Memory B cell (primary cell): ENCODE results near the gene OR10G7.

Experiments
- ATAC-seq: fragments of 150-1000 bp; cut with Tn5 transposase; 2 replicates; pipeline ENCODE4 v1.10.0; 2021; ENCODE audit warnings: low read depth, mild to moderate bottlenecking, moderate library complexity
- DNase-seq, 2 donors: peaks; one replicate each; pipeline ENCODE4 v3.0.0; 2022; ENCODE audit warnings: low spot score in 2 of 2
- H3K27ac Mint-ChIP-seq: one replicate; pipeline ENCODE4 v1.8.0; 2022; ENCODE audit warnings: mild to moderate bottlenecking, moderate library complexity, mixed read lengths
- H3K27me3 Mint-ChIP-seq: one replicate; pipeline ENCODE4 v1.8.0; 2022; ENCODE audit warnings: mixed read lengths
- H3K36me3 Mint-ChIP-seq: one replicate; pipeline ENCODE4 v1.8.0; 2022; ENCODE audit warnings: mild to moderate bottlenecking, mixed read lengths
- H3K4me1 Mint-ChIP-seq: one replicate; pipeline ENCODE4 v1.8.0; 2022; ENCODE audit warnings: mixed read lengths
- H3K4me3 Mint-ChIP-seq: one replicate; pipeline ENCODE4 v1.8.0; 2022; ENCODE audit warnings: mild to moderate bottlenecking, moderate library complexity, mixed read lengths
- H3K9me3 Mint-ChIP-seq: one replicate; pipeline ENCODE4 v1.8.0; 2022; ENCODE audit warnings: mixed read lengths

The OR10G7 gene

GRCh38 chr11:124041254-124041653 is at the start of gene OR10G7:
Gene OR10G7, minus strand, starts transcription at chr11:124041325. Its CDS starts 2,324 bp downstream, at chr11:124039001.
- DNase-seq (no peak), ATAC-seq (no peak)
- Mint-ChIP-seq H3K27ac (no peak within 1 kb of the TSS), H3K27me3 (peaks cover 2% of the 10 kb centered on the region), H3K4me3 (no peak within 1 kb of the TSS), H3K9me3 (no peaks in the 10 kb centered on the region), H3K36me3 (no peaks in the 10 kb centered on the region), H3K4me1 (no peaks in the 10 kb centered on the region)

- no peaks in the 10 kb centered on the region for H3K36me3 Mint-ChIP-seq
- no peak overlapping the region for H3K27ac Mint-ChIP-seq
- ATAC-seq (no peak), DNase-seq (no peak)
- no peak overlapping the region for H3K4me3 Mint-ChIP-seq
- peaks cover 7% of the 10 kb centered on the region for H3K27me3 Mint-ChIP-seq
- H3K4me1 Mint-ChIP-seq, result no peaks in the 10 kb centered on the region
- H3K9me3 Mint-ChIP-seq, result no peaks in the 10 kb centered on the region
These were observed 45.1 kb upstream of the OR10G7 start for GRCh38 chr11:124085997-124086846.

GRCh38 chr11:124085583-124085982 is 44.5 kb upstream of the OR10G7 start:
- peaks cover 8% of the 10 kb centered on the region for H3K27me3 Mint-ChIP-seq
- no peak for DNase-seq
- ATAC-seq, result no peak
- no peaks in the 10 kb centered on the region for H3K9me3 Mint-ChIP-seq
- H3K4me3 Mint-ChIP-seq, result no peak overlapping the region
- no peaks in the 10 kb centered on the region for H3K36me3 Mint-ChIP-seq
- H3K27ac Mint-ChIP-seq, result no peak overlapping the region
- no peaks in the 10 kb centered on the region for H3K4me1 Mint-ChIP-seq

GRCh38 chr11:124082371-124082770 is 41.2 kb upstream of the OR10G7 start:
- H3K36me3 Mint-ChIP-seq, result no peaks in the 10 kb centered on the region
- H3K9me3 Mint-ChIP-seq, result no peaks in the 10 kb centered on the region
- no peaks in the 10 kb centered on the region for H3K4me1 Mint-ChIP-seq
- H3K4me3 Mint-ChIP-seq, result no peak overlapping the region
- DNase-seq, result no peak
- peaks cover 8% of the 10 kb centered on the region for H3K27me3 Mint-ChIP-seq
- ATAC-seq, result no peak
- no peak overlapping the region for H3K27ac Mint-ChIP-seq

- Mint-ChIP-seq H3K27ac (no peak overlapping the region), H3K4me1 (no peaks in the 10 kb centered on the region), H3K36me3 (no peaks in the 10 kb centered on the region), H3K9me3 (no peaks in the 10 kb centered on the region), H3K27me3 (peaks cover 9% of the 10 kb centered on the region), H3K4me3 (no peak overlapping the region)
- no peak for ATAC-seq
- no peak for DNase-seq
These were observed 40.4 kb upstream of the OR10G7 start for GRCh38 chr11:124081483-124081882.

- H3K4me3 Mint-ChIP-seq, result no peak overlapping the region
- no peaks in the 10 kb centered on the region for H3K36me3 Mint-ChIP-seq
- H3K4me1 Mint-ChIP-seq, result peaks cover 4% of the 10 kb centered on the region
- DNase-seq (no peak), ATAC-seq (no peak)
- H3K9me3 Mint-ChIP-seq, result no peaks in the 10 kb centered on the region
- peaks cover 13% of the 10 kb centered on the region for H3K27me3 Mint-ChIP-seq
- no peak overlapping the region for H3K27ac Mint-ChIP-seq
These were observed 39.3 kb upstream of the OR10G7 start for GRCh38 chr11:124080327-124081001.

GRCh38 chr11:124079631-124080326 is 38.7 kb upstream of the OR10G7 start:
- DNase-seq, result no peak
- Mint-ChIP-seq H3K4me1 (peaks cover 4% of the 10 kb centered on the region), H3K27me3 (peaks cover 13% of the 10 kb centered on the region), H3K27ac (no peak overlapping the region), H3K9me3 (no peaks in the 10 kb centered on the region), H3K36me3 (no peaks in the 10 kb centered on the region), H3K4me3 (no peak overlapping the region)
- ATAC-seq, result no peak

GRCh38 chr11:124078591-124078990 is 37.5 kb upstream of the OR10G7 start:
- H3K9me3 Mint-ChIP-seq, result no peaks in the 10 kb centered on the region
- H3K4me3 Mint-ChIP-seq, result no peak overlapping the region
- no peaks in the 10 kb centered on the region for H3K36me3 Mint-ChIP-seq
- no peak for ATAC-seq
- H3K4me1 Mint-ChIP-seq, result peaks cover 4% of the 10 kb centered on the region
- DNase-seq, result no peak
- peaks cover 12% of the 10 kb centered on the region for H3K27me3 Mint-ChIP-seq
- H3K27ac Mint-ChIP-seq, result no peak overlapping the region

GRCh38 chr11:124077266-124077665 is 36.1 kb upstream of the OR10G7 start:
- no peak overlapping the region for H3K4me3 Mint-ChIP-seq
- no peak for ATAC-seq
- peaks cover 8% of the 10 kb centered on the region for H3K27me3 Mint-ChIP-seq

GRCh38 chr11:124075841-124076651 is 34.9 kb upstream of the OR10G7 start:
- ATAC-seq (peak; percentile 57), DNase-seq (no peak)
- H3K9me3 Mint-ChIP-seq, result no peaks in the 10 kb centered on the region
- no peaks in the 10 kb centered on the region for H3K36me3 Mint-ChIP-seq
- H3K27ac Mint-ChIP-seq, result no peak overlapping the region
- H3K4me1 Mint-ChIP-seq, result peaks cover 6% of the 10 kb centered on the region
- H3K4me3 Mint-ChIP-seq, result peak overlapping the region; percentile 65
- peaks cover 6% of the 10 kb centered on the region for H3K27me3 Mint-ChIP-seq

More at GRCh38 chr11:124077266-124077665, 36.1 kb upstream of the OR10G7 start:
- Mint-ChIP-seq H3K36me3 (no peaks in the 10 kb centered on the region), H3K27ac (no peak overlapping the region), H3K4me1 (peaks cover 4% of the 10 kb centered on the region), H3K9me3 (no peaks in the 10 kb centered on the region)
- DNase-seq, result no peak

- DNase-seq (no peak), ATAC-seq (no peak)
- peaks cover 6% of the 10 kb centered on the region for H3K27me3 Mint-ChIP-seq
- no peak overlapping the region for H3K27ac Mint-ChIP-seq
- no peaks in the 10 kb centered on the region for H3K36me3 Mint-ChIP-seq
- no peaks in the 10 kb centered on the region for H3K9me3 Mint-ChIP-seq
- H3K4me3 Mint-ChIP-seq, result peak overlapping the region; percentile 14
- H3K4me1 Mint-ChIP-seq, result peaks cover 11% of the 10 kb centered on the region
These were observed 34.3 kb upstream of the OR10G7 start for GRCh38 chr11:124075492-124075840.

- Mint-ChIP-seq H3K4me3 (no peak overlapping the region), H3K27ac (no peak overlapping the region), H3K27me3 (peaks cover 6% of the 10 kb centered on the region), H3K9me3 (no peaks in the 10 kb centered on the region), H3K4me1 (peaks cover 11% of the 10 kb centered on the region), H3K36me3 (no peaks in the 10 kb centered on the region)
- DNase-seq, result no peak
- no peak for ATAC-seq
These were observed 33.4 kb upstream of the OR10G7 start for GRCh38 chr11:124074554-124074953.

- DNase-seq (no peak), ATAC-seq (no peak)
- H3K27ac Mint-ChIP-seq, result no peak overlapping the region
- no peaks in the 10 kb centered on the region for H3K9me3 Mint-ChIP-seq
- H3K4me1 Mint-ChIP-seq, result peaks cover 15% of the 10 kb centered on the region
- no peak overlapping the region for H3K4me3 Mint-ChIP-seq
- no peaks in the 10 kb centered on the region for H3K36me3 Mint-ChIP-seq
- H3K27me3 Mint-ChIP-seq, result peaks cover 12% of the 10 kb centered on the region
These were observed 31.0 kb upstream of the OR10G7 start for GRCh38 chr11:124072147-124072546.

- H3K27ac Mint-ChIP-seq, result no peak overlapping the region
- H3K9me3 Mint-ChIP-seq, result no peaks in the 10 kb centered on the region
- peaks cover 13% of the 10 kb centered on the region for H3K27me3 Mint-ChIP-seq
- H3K4me1 Mint-ChIP-seq, result peaks cover 15% of the 10 kb centered on the region
- no peak for DNase-seq
- ATAC-seq, result no peak
- H3K36me3 Mint-ChIP-seq, result no peaks in the 10 kb centered on the region
- no peak overlapping the region for H3K4me3 Mint-ChIP-seq
These were observed 30.5 kb upstream of the OR10G7 start for GRCh38 chr11:124071623-124071948.
